ENCODE measurements around the gene MAFF.
A peak's percentile ranks its signal among the peaks of the same experiment; 100 is the strongest.

Gene MAFF

GRCh38 chr22:38240734-38241252 is 39.0 kb downstream of the MAFF start:
- no peaks in the 10 kb centered on the region for H3K27me3 Mint-ChIP-seq (ENCODE audit: low read depth)
- peaks cover 36% of the 10 kb centered on the region for H3K36me3 Mint-ChIP-seq (ENCODE audit: low read depth)
- no peak for TF ChIP-seq CTCF (IDR thresholded peaks at IDR 0.05; ENCODE audit: unreplicated experiment in 3 of 3)
- H3K4me3 Mint-ChIP-seq = peak overlapping the region in 1 of 3 experiments; percentile 2
- H3K9me3 Mint-ChIP-seq = no peaks in the 10 kb centered on the region
- H3K27ac Mint-ChIP-seq = peak overlapping the region; percentile 60 to 75 (median 73)
- peaks cover 42% of the 10 kb centered on the region for H3K4me1 Mint-ChIP-seq

GRCh38 chr22:38243007-38243765 is 41.4 kb downstream of the MAFF start:
- Mint-ChIP-seq H3K4me3 (no peak overlapping the region), H3K9me3 (no peaks in the 10 kb centered on the region), H3K36me3 (ENCODE audit: low read depth) (peaks cover 34% of the 10 kb centered on the region), H3K27ac (peak overlapping the region in 1 of 3 experiments; percentile 44), H3K4me1 (peaks cover 54% of the 10 kb centered on the region), H3K27me3 (ENCODE audit: low read depth) (no peaks in the 10 kb centered on the region)
- no peak for TF ChIP-seq CTCF (IDR thresholded peaks at IDR 0.05; ENCODE audit: unreplicated experiment in 3 of 3)

- Mint-ChIP-seq H3K27ac (no peak overlapping the region), H3K4me3 (no peak overlapping the region), H3K9me3 (no peaks in the 10 kb centered on the region), H3K27me3 (ENCODE audit: low read depth) (peaks cover 4% of the 10 kb centered on the region), H3K4me1 (peaks cover 49% of the 10 kb centered on the region), H3K36me3 (ENCODE audit: low read depth) (peaks cover 42% of the 10 kb centered on the region)
- TF ChIP-seq CTCF (IDR thresholded peaks at IDR 0.05; ENCODE audit: unreplicated experiment in 3 of 3) = no peak
Observed at GRCh38 chr22:38244106-38244505, 42.3 kb downstream of the MAFF start.

GRCh38 chr22:38246046-38246658 is 44.4 kb downstream of the MAFF start:
- peaks cover 44% of the 10 kb centered on the region for H3K36me3 Mint-ChIP-seq (ENCODE audit: low read depth)
- TF ChIP-seq CTCF (IDR thresholded peaks at IDR 0.05; ENCODE audit: unreplicated experiment in 3 of 3) = no peak

GRCh38 chr22:38246692-38247091 is 44.9 kb downstream of the MAFF start:
- TF ChIP-seq CTCF (IDR thresholded peaks at IDR 0.05; ENCODE audit: unreplicated experiment in 3 of 3) = no peak
- Mint-ChIP-seq H3K4me1 (peaks cover 41% of the 10 kb centered on the region), H3K27ac (peak overlapping the region in 1 of 3 experiments; percentile 42), H3K9me3 (no peaks in the 10 kb centered on the region), H3K4me3 (no peak overlapping the region), H3K27me3 (ENCODE audit: low read depth) (peaks cover 4% of the 10 kb centered on the region), H3K36me3 (ENCODE audit: low read depth) (peaks cover 44% of the 10 kb centered on the region)

More at GRCh38 chr22:38246046-38246658, 44.4 kb downstream of the MAFF start:
- Mint-ChIP-seq H3K27ac (no peak overlapping the region), H3K27me3 (ENCODE audit: low read depth) (peaks cover 4% of the 10 kb centered on the region), H3K4me1 (peaks cover 41% of the 10 kb centered on the region), H3K9me3 (no peaks in the 10 kb centered on the region), H3K4me3 (no peak overlapping the region)
